HG03108 (cell line): Measurements from ENCODE around the gene KDM1A.

Experiments used
- ATAC-seq: cut with Tn5 transposase; IDR thresholded peaks from one replicate; pipeline ENCODE4 v1.9.1; 2021; ENCODE audit warnings: moderate library complexity; ENCODE audit not compliant: unreplicated experiment

Gene KDM1A

GRCh38 chr1:23103001-23103889 is 84.0 kb downstream of the KDM1A start:
- no peak for ATAC-seq

GRCh38 chr1:23108918-23109533 is 89.8 kb downstream of the KDM1A start:
- no peak for ATAC-seq

DNA sequence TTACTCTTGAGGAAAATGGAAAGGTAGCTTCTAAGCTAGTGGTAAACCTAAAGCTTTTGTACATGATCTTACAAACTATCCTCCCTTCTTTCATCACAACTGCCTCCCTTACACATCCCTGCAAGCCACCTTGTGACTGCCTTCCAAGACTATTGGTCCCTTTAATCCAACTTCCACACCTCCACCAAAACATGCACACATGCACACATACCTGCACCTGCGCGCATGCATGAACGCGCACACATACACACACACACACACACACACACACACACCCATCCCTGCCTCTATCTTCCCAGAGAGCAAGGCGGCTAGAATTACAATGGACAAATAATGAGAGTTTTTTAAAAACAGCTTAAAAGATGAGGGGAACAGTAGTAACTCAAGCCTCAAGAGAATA is 91.1 kb downstream of the KDM1A start:
- ATAC-seq, result no peak

- ATAC-seq, result no peak
These were observed 92.6 kb downstream of the KDM1A start for GRCh38 chr1:23111600-23112535.

- ATAC-seq, result no peak
These were observed 95.3 kb downstream of the KDM1A start for GRCh38 chr1:23114424-23115079.

DNA sequence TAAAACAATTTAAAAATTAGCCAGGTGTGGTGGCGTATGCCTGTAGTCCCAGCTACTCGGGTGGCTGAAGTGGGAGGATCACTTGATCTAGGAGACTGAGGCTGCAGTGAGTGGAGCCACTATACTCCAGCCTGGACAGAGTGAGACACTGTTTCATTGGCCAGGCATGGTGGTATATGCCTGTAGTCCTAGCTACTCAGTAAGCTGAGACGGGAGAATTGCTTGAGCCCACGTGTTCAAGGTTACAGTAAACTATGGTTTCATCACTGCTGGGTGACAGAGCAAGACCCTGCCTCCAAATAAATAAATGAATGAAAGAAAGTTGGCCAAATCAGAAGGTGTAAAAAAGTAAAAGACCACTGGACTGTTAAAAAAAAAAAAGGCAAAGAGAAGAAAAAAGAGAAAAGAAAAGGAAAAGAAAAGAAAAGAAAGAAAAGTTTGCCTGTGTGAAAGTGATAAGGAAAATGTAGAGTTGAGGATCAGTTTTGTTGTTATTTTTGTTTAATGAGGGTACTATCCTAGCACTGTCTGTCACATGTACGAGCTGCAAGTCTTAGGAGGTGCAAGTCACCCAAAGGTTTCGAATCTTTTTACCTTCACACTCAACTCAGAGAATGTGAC is 97.1 kb downstream of the KDM1A start:
- ATAC-seq, result no peak

DNA sequence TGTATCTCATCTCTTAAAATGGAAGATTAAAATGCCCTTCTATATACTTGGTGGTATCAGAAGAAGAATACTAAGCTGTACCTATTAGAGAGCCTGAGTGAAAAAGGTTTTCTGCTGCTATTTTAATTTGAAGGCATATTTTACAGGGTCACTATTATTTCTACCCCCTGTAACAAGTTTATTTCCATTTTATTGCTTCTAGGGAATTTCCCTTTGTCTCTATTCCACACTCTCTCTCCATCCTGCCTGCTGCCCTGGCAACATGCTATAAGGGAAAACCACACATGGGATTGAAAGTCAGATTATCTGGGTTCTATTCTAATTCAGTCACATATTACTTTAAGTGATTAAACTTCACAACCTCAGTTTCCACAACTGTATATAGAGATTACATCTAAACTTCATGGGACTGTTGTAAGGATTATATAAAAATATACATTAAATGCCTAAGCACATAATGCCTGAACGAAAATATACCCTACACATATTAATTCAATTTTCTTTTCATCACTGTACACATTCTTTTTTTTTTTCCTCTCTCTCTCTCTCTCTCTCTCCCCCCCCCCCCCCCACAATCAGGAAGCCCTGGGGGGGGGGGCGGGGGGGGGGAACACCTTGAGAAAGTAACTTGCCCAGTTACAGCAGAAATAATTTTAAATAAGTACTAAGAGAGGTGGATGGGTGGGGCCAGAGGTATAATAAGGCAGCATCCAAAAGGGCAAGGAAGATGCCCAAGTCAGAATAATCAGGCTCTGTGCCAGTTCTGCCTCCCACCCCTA is 97.8 kb downstream of the KDM1A start:
- no peak for ATAC-seq

- ATAC-seq, result no peak
These were observed 99.1 kb downstream of the KDM1A start for GRCh38 chr1:23118407-23118806.

GRCh38 chr1:23118957-23119792 is 99.9 kb downstream of the KDM1A start:
- no peak for ATAC-seq

GRCh38 chr1:23120383-23120782 is 101.1 kb downstream of the KDM1A start:
- no peak for ATAC-seq

- no peak for ATAC-seq
These were observed 102.9 kb downstream of the KDM1A start for GRCh38 chr1:23122023-23122748.

DNA sequence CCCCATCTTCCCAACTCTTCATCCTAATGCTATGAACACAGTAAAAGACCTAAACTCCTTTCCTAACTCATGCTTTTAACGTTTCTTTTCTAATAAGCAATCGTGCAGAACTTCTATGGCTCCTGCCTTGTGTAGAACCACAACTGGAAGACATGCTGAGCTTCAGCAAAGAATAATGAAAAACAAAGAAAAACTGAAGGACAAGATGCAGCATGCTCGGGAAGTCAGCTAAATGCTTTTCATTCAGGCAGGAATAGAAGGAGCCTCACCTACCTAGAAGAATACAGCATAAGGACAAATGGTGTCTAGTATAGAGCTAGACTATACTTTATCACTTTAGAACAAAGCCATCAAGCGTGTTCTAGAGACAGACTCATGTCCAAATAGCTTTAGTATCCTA is 103.5 kb downstream of the KDM1A start:
- no peak for ATAC-seq

GRCh38 chr1:23123528-23123927 is 104.3 kb downstream of the KDM1A start:
- ATAC-seq, result no peak

DNA sequence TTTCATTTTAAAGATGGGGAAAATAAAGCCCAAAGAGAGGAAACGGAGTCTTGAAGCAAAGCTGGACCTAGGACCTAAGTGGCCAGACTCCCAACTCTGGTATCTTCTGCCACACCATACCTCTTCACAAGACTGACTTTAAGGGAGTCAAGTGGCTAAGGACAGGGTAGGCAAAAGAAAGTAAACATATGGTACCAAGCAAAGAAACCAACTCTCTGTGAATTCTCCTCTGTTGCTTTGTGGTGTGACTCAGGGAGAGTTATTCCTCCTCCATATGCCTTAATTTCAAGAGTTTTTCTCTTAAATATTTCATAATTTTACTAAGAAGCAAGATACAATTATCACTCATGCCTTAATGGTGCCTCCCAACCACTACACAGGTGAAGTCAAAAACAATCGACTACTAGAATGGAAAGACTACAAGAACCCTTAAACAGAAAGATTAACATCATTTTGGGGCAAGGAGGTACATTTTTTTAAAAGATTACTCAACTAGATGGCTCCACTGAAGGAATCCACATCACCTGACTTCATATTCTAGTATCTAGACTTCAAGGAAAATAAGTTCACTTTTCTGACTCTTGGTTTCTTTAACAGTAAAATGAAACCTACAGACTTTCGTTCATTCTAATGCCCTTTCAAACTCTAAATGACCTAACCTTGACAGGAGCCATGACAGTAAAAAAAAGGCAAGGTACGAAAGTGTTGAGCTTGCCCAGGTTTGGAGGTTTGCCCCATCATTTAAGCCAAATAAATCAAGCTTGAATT is 105.2 kb downstream of the KDM1A start:
- ATAC-seq, result no peak

DNA sequence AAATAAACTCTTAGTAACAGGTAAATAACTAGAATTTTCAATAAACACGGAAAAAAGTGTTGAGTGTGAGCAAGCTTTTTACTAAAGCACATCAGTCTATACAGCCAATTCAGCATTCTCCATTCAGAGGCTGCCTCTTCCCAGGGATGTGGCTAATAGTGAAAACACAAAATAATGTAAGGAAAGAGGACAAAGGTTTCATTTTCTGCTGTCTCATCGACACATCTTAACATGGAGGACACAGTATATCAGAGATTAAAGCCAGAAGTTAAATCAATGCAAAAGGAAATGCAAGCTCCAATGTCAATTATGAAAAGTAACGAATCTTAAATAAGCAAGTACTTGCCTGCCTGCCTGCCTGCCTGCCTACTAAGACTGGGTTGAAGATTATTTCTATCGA is 106.2 kb downstream of the KDM1A start:
- no peak for ATAC-seq

- ATAC-seq, result no peak
These were observed 106.9 kb downstream of the KDM1A start for GRCh38 chr1:23126200-23126599.

- no peak for ATAC-seq
These were observed 107.5 kb downstream of the KDM1A start for GRCh38 chr1:23126801-23127200.
